Testis (tissue), 2 donors: ENCODE data around the gene LPP.

Experiments
- POLR2A ChIP-seq: fragments of 450-650 bp; IDR thresholded peaks from one replicate; pipeline ENCODE4 v1.6.1; 2017; ENCODE audit warnings: antibody characterized with exemption, mild to moderate bottlenecking, moderate library complexity
- TF ChIP-seq, protein P1 (sequence below), 3 experiments: fragments of 450-650 bp in 2 of 3; fragments of 200-600 bp in 1 of 3; sonication (generic) in 1 of 3; IDR thresholded peaks; one replicate each; pipeline ENCODE4 v1.5.1; 2016 to 2019; ENCODE audit warnings: antibody characterized with exemption in 3 of 3, mild to moderate bottlenecking in 2 of 3, moderate library complexity in 1 of 3

DNA sequence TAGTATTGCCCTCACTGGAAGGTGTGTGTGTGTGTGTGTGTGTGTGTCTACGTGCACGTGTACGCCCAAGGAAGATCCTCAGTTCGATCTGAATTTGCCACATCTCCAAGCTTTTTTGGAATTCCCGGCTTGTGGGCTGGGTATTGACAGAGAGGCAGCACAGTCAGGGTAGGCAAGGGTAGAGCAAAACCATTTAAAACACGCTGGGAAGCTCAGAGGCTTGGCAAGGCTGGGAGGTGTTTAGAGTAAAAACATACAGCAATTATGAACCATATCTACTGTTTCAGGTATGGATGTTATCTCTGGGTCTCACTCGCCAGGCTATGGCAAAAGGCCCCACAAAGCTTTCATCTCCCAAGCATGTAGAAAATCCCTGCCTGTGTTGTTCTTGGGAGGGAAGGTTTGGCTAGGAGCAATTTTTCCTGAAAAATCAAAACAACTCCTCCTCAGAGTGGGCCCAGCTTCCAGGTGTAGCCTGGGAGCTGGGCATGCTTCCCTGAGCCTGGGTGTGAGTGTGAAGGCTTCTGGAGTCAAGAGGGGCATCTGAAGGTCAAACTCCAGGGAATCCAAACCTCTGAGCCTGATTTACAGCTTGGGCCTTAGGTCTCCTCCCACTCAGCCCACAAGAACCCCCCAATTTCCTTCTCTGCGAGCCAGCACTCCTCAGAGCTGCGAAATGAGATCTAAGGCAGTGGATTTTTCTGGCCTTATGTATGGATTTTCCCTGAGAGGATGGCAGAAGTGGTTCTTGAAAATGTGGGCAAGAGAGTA, 773.0 kb downstream of the LPP start:
- no peak for TF ChIP-seq POLR2A
- TF ChIP-seq, protein P1, sequence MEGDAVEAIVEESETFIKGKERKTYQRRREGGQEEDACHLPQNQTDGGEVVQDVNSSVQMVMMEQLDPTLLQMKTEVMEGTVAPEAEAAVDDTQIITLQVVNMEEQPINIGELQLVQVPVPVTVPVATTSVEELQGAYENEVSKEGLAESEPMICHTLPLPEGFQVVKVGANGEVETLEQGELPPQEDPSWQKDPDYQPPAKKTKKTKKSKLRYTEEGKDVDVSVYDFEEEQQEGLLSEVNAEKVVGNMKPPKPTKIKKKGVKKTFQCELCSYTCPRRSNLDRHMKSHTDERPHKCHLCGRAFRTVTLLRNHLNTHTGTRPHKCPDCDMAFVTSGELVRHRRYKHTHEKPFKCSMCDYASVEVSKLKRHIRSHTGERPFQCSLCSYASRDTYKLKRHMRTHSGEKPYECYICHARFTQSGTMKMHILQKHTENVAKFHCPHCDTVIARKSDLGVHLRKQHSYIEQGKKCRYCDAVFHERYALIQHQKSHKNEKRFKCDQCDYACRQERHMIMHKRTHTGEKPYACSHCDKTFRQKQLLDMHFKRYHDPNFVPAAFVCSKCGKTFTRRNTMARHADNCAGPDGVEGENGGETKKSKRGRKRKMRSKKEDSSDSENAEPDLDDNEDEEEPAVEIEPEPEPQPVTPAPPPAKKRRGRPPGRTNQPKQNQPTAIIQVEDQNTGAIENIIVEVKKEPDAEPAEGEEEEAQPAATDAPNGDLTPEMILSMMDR (IDR thresholded peaks at IDR 0.05): no peak
